GM19455 (cell line): ENCODE results near the gene TOR2A.
"Not testable (repeated sequence)": the region's sequence is repeated elsewhere in the genome, so short reads cannot be mapped to it uniquely, and the experiment has no call there.

ENCODE experiments used
- ATAC-seq: cut with Tn5 transposase; IDR thresholded peaks from one replicate; pipeline ENCODE4 v1.9.1; 2021; ENCODE audit not compliant: unreplicated experiment

Gene TOR2A

DNA sequence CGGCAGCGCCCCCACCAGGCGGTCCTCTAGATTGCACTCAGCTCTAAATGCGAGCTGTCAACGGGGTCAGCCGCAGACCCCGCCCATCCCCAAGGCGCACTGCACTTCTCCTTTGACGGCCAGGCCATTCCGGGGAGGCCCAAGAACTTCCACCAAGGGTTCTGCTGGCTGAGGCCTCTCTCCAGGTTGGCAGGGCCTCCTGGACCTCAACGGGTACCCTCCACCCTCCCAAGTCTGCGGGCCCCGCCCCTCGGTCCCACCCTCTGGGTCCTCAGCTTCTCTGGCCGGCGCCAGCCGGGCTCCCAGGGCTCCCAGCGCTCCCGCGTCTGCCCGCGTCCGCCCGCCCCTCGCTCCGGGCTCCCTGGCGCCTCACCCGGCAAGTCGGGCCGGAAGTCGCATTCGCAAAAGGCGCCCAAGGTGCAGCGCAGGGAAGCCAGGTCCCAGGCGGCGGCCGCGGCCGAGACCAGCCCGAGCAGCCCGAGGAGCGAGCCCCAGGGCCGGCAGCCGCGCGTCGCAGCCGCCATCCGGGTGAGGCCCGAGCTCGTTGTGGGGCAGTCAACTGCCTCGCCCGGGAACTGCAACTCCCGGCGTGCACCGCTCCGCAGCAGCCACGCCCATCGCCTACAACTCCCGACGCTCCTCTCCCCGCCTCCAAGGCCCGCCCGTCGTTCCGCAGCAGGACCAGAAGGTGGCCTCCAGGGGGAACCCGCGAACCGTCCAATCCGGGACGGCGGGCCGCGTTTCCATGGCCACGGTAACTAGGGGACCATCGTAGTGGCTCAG, at the start of gene TOR2A:
TSS of gene TOR2A (minus strand) at position 548 of the 783 bp plus-strand sequence. CDS start at position 524, 24 bp downstream.
- ATAC-seq: peak; percentile 87

DNA sequence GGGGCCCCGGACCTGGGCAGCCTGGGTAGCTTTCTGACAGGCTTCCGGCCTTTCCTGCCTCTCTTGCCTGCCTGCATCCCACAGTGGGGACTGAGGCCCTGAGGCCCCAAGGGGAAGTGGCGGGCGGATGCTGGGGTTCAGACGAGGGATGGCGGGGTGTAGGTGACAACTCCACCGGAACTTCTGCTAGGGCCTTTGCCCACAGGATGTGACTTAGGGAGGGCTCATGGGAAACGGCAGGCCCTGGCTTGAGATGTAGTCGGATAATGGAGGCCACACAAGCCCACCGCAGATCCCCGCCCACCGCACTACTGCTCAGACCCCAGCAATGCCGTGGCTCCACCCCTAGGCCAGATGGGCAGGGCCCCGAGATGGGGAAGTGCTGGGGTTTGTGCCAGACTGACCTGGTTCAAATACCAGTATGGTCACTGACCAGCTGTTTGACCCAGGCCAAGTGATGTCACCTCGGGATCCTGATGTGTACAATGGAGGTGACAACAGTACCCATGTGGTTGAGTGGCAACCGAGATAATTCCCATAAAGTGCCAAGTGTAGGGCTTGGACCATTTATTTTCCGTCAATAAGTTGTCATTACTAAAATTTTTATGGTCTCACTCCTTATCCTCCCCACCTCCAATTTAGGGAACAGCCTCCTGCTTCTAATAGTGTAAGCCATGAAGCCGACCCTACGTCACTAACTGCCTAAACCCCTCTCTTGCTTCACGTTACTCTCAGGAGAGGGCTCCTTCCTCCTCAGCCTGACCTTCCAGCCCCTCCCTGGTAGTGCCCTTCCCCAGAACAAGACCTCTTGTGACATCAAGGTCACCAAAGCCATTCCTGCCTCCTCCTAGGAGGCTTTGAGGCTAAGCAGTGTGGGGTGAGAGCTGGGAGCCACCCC, 48.3 kb upstream of the TOR2A start:
- no peak for ATAC-seq

DNA sequence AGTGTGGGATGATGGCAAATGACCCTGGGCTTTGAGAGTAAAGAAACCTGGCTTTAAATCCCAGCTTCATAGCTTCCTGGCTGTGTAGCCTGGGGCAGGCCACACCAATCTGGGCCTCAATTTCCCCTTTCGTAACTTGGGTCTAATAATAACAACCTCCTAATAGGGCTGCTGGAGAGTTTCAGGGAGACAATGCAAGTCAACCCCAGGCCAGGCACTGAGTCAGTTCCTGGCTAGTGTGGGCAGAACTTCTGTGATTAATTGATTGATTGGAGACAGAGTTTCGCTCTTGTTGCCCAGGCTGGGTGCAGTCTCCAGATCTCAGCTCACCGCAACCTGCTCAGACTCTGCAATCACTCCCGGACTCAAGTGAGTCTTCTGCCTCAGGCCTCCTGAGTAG, 46.7 kb upstream of the TOR2A start:
- ATAC-seq: no peak

DNA sequence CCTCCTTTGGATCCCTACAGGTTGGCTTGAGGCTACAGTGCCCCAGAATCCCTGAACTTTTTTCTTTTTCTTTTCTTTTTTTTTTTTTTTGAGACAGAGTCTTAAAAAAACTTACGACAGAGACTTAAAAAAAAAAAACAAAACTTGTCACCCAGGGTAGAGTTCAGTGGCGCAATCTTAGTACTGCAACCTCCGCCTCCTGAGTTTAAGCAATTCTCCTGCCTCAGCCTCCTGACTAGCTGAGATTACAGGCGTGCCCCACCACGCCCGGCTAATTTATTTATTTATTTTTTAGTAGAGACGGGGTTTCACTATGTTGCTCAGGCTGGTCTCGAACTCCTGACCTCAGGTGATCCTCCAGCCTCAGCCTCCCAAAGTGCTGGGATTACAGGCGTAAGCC, 45.8 kb upstream of the TOR2A start:
- not testable (repeated sequence) for ATAC-seq

DNA sequence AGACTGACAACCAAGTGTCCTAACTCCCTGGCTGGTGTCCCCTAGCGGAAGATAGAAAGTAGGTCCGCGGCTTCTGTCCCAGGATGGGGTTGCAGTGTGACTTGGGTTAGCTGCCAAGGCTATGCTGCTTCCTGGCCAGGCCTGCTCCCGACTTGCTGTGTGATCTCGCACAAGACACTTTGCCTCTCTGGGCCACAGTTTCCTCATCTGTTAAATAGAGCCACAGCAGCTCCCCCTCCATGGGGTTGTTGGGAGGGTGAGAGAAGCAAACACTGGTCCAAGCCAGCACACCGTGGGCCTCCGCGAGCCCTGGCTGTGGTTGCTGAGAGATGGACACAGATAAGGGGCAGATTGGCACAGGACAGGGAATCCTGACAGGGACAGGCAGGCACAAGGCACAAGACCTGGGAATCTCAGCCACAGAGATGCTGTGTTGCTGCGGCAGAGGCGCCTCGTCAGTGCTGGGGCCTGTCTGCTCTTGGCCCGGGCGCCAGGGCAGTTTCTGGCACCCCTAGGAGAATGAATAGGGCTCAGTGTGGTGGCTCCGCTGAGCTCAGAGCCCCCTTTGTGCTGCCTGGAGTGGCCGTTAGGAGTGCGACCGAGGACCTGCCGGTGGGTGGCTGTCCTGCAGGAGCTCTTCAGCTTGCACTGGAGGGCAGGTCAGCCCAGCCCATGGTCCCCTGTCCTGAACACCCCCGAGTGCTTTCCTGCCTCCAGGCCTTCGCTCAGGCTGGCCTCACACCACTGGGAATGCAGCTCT, 45.2 kb upstream of the TOR2A start:
- no peak for ATAC-seq

DNA sequence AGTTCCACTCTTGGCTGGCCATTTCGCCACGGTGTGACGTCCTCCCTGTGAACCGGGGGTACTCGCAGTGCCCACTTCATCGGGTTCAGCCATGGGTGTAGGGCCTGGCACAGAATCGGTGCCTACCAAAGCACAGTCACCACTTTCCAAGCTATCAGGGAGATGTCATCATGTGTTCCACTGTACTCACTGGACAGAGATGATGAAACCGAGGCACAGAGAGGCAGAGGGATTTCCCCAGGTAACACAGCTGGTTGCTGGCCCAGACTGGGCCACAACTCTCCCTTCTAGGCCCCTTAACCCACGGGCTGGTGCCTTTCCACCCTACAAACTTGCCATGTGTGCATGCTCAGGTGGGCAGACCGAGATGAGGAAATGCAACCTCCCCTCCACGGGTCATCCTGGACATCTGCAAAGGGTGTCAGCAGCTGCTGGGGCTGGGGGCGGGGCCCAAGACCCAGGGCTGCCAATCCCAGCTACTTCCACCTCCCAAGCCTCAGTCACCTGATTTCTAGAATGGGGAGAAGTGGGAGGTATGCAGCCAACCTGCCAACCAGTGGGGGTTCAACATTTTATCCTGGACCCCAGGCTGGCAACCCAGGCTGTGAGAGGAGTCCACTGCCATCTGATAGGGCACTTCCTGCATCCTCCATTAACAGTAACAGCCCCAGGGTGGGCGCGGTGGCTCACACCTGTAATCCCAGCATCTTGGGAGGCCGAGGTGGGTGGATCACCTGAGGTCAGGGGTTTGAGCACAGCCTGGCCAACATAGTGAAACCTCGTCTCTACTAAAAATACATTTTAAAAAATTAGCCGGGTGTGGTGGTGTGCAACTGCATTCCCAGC, 44.3 kb upstream of the TOR2A start:
- peak; percentile 43 for ATAC-seq

DNA sequence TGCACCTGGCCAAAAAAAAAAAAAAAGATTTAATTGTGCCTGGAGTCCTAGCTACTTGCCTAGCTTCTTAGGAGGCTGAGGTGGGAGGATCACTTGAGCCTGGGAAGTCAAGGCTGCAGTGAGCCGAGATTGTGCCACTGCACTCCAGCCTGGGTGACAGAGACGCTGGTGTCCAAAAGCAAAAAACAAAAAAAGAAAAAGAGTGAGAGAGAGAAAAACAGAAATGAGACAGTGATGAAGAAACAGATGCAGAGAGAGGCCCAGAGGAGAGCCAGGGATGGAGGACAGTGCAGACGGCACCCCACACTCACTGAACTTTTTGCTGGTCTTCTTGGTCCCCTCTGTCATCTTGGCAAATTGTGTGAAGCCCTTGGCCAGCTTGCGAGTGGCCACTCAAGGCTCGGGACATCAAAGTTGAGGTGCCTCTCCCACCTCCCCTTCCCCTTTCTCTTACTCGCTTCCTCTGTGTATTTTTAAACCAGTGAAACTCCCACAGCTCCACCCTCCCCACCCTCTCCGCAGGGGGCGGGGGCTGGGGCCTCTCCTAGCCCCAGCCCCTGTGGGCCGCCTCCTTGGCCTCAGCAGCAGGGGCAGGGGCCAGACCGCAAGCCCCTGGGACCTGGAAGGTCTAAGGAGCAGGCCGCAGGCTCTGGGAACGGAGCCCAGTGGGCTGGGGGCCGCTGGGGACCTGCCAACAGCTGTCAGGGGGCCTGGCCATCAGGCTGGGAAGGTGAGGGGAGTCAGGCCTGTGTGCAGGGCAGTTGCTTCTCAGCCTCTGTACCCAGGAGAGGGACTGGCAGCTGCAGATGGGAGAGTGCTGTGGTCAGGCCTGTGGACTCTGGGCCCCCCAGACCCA, 43.4 kb upstream of the TOR2A start, which contains the start of gene SH2D3C:
TSS of gene SH2D3C (minus strand) at position 387 of the 856 bp plus-strand sequence. CDS start at position 348, 39 bp downstream.
- ATAC-seq: peak; percentile 40

DNA sequence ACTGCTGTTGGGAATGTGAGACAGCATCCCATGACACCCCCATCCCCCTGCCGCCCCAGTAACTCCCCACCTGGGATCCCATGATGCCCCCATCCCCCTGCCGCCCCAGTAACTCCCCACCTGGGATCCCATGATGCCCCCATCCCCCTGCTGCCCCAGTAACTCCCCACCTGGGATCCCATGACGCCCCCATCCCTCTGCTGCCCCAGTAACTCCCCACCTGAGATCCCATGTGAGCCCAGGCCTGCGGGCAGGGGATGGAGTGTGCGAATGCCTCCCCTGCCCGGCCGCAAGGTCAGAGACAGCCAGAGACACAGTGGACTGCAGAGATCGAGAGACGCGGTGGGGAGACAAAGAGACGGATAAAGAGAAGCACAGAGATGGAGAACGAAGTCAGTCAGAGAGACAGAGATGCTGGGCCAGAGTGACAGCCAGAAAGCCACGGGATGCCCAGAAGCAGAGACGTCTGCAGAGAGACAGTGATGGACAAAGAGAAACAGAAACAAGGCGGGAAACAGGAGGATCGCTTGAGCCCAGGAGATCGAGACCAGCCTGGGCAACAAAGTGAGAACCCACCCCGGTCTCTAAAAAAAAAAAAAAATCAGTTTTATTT, 42.4 kb upstream of the TOR2A start:
- no peak for ATAC-seq

DNA sequence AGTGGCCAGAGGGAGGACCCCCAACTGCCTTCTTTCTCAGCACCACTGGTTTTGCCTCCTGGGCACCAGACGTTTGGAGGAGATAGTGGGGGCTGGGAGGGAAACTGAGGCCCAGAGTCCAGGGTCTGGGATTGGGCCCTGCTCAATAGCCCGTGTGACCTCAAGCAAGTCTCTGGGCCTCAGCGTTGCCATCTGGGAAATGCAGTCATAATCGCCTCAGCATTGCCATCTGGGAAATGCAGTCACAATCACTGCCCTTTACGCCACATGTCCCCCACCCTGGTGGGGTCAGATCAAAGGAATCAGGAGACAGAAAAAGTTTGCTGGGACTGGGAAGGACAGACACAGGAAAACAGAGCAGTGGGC, 41.8 kb upstream of the TOR2A start:
- no peak for ATAC-seq

DNA sequence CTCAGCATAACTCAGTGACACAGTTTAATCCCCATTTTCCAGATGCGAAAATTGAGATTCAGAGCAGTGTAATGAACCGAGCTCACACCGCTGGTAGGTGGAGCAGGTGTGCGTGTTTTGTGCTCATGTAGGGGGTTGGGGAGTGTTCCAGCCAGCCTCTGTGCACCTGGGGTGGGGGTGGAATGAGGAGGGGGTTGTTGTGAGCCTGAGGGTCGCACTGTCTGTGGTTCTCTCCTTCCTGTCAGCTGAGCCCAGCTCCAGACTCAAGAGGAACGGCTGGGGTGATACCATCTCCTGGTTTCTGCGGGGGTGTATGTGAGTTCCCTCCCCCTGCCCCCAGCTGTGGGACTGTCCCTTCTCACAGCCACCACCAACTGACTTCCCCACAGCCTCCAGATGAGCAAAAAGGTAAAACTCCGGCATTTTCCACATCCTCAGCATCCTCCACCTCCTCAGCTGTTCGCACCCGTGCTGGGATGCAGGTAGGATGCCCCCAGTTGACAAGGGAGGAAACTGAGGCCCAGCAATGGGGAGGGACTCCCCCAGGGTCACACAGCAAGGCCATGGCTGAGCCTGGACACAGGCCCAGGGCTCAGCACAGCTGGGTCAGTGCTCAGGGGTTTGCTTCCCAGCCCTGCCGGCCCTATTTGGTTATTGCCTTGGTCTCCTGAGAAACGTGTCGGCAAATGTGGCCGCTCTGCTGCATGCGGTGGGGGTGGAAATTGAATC, 41.3 kb upstream of the TOR2A start:
- no peak for ATAC-seq

DNA sequence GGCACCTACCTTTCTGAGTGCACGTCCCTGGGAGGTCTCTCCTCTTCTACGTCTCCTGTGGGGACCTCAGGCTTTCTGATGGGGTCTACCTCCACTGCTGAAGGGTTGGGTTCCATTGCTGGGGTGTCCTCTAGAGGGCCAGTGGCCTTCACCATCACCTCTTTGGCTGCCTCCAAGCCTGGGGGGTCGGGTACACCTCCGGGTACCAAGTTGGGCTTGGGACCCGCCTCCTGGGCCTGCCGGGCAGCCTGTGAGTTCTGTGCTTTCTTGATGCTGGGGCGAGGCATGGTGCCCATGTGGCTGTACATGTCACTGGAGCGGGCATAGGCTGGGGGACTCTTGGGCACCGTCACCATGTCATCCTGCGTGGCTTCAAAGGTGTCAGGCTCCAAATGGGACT, 38.9 kb upstream of the TOR2A start:
- ATAC-seq: no peak

DNA sequence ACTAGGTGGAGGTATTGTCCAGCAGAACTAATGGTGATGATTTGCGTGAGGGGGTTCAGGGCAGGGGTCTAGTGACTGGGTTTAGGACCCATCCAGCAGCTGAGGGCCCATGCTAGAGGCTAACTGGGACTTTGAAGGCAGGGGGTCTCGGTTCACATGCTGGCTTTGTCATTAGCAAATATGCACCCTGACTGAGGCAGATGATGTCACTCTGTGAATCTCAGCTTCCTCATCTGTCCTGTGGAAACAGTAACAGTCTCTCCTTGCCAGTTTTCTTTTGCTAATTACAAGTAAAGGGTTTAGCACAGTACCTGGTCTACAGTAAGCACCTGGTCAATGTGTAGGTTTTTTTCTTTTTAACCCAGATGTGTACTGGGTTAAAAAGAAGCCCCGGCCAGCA, 38.2 kb upstream of the TOR2A start:
- ATAC-seq: no peak

DNA sequence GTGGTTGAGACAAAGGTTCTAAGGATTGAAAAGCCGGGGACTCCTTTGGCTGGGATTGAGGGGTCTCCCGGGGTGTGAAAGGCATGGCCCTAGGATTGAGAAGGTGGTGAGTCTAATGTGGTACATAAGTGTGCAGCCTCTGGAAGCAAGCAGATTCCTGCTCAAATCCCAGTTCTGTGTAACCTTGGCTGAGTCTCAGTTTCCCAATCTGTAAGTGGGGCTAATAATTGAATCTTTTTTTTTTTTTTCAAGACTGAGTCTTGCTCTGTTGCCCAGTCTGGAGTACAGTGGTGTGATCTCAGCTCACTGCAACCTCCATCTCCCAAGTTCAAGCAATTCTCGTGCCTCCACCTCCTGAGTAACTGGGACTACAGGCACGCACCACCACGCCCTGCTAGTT, 37.5 kb upstream of the TOR2A start:
- no peak for ATAC-seq

DNA sequence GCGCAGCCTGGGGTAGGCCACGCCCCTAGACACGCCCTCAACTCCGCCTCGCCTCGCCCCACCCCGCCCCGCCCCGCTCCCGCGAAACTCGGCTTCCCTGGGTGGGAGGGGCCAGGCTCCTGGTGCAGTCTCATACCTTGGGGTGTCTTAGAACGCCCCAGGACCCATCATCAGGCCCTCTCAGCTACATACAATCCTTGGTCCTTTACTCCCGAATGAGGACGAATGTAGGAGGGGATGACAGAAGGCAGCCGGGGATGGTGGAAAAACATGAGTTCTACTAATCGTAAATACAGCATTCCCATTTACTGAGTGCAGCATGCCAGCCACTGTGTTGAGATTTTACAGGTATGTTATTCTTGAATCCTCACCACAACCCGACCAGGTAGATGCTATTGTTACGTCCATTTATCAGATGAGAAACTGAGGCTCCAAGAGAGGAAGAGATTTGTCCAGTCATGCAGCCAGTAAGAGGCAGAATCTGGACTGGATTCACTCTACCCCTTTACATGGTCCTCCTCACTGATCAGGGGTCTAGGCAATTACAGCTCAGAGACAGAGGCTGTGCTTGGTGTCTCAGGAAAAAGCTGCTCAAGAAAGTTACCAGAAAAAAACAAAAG, 36.6 kb upstream of the TOR2A start:
- ATAC-seq: no peak

DNA sequence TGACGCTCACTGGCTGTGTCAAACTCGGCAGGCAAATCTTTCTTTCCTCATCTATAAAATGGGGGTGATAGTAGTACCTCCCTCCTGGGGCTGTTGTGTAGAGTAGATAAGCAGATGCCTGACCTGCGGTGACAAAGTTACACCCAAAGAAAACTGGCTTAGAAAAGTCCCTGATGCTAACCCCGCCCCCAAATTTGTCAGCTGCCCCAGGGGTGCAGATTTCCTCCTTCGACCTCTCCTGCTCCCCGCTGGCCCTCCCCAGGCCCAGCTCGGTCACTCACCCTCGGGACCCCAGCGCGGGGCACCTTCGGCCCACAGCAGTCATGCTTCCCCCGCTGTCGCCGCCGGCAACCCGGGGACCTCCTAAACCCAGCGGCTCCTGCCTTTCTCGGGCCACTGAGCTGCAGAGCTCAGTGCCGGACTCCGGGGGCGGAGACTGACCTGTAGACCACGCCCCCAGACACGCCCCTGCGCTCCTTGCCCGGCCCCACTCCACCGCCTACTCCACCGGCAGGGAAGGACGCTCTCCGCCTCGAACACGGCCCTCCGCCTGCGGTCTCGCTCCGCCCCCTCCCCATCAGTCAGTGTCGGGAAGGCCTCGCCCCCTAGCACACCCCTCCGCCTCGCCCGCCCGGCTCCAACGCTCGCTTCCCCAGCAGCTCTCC, 35.9 kb upstream of the TOR2A start:
- ATAC-seq: peak; percentile 83

DNA sequence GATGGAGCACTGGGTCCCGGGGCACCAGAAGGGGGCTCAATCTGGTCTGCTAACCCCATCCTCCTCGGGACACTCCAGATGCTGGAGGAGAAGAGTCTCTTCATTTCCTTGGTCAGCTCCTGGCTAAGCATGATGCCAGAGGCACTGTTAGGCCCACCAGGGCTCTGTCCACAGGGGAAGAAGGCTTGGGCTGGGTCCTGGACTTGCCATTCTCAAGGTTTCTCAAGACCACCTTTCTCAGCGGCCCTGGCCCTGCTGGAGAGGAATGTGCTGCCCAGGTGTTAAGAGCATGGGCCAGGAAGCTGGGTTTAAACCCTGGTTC, 35.5 kb upstream of the TOR2A start:
- no peak for ATAC-seq

DNA sequence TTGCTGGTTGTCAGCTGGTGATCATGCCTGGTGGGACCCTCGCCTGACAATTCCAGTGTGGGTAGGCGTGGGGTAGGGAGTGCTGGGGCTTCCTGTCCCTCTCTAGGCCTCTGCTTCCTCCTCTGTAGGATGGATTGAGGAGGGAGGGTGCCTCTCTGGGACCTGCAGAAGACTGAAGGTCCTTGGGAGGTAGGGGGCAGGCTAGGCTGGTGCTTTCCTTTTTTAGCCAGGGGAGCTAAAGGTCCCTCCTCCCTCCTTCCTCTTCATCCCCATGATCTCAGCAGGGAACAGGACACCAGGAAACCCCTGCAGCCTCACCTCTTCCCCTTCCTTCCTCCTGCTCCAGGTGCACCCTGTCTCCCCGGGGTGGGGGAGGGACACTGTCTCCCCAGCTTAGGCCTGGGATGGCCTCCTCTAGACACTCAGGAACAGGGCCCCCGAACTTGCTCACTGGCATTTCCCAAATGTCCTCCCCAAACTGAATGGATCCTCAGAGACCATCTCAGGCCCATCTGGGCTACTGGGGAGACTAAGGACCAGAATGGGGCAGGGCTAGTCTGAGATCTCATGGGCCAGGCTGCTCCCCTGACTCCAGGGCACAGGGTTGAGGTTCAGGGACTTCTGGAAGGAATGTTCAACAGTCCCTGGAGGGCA, 35.0 kb upstream of the TOR2A start:
- ATAC-seq: no peak
